ENCODE measurements around the gene LAPTM4A. TPM values are rescaled to one million over a fixed set of nuclear protein-coding genes. Genes with fewer than 3 reads are reported as not detected.
A peak's percentile ranks its signal among the peaks of the same experiment; 100 is the strongest.
"Not testable (repeated sequence)": the region's sequence is repeated elsewhere in the genome, so short reads cannot be mapped to it uniquely, and the experiment has no call there.

Gene LAPTM4A
- total RNA-seq, 1 donor from 2014 or later = 85.4 TPM

GRCh38 chr2:20074901-20075300 is 23.5 kb upstream of the LAPTM4A start:
- ATAC-seq = no peak

DNA sequence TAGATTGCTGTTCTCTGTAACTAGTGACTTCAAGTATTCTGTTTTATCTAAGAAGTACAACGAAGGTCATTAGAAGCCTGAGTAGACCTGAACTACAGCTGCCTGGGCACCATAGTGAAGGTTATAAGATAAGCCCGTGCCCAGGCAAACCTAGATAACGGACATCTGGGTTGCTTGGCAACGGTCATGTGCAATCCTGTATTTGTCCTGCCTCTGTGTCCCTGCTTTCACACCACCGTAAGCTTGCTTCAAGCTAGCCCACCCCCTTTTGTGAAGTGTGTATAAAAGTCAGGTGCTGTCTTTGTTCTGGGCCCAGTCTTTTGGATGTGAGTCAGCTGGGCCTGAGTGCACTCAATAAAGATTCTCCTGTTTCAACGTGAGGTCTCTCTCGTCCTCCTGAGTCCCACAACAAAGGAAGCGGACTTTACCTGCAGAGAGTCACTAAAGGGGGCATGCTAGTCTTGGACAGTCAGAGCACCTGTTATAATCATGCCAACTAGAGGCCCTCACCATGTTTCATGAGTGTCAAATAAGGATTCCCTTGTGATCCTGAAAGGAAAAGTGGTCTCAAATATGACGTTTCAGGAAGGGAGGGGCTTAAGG is 22.7 kb upstream of the LAPTM4A start:
- ATAC-seq = not testable (repeated sequence)

- ATAC-seq = no peak
Observed at GRCh38 chr2:20073460-20073859, 22.0 kb upstream of the LAPTM4A start.

DNA sequence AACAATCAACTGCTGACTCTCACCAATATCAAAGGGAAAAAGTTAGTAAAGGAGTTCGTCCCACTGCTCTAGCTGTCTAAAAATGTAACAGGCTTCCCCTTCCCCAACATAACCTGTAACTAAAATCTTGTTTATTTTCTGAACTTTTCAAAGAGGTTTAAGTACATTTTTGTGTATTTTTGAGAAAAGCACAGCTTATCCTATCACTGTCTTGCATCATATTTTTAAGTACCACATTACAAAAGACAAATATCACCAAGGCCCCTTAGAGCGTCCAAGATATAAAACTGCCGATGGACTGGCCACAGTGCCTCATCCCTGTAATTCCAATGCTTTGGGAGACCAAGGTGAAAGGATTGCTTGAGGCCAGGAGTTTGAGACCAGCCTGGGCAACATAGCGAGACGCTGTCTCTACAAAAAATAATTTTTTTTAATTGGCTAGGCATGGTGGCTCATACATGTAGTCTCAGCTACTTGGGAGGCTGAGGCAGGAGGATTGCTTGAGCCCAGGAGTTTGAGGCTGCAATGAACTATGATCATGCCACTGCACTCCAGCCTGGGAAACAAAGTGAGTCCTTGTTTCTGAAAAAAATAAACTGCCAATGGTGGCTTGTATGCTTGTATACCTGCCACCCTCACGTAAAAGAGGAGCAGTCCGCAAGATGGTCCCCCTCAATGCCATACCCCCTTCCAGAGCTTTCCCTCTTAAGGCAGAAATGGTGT is 21.2 kb upstream of the LAPTM4A start:
- ATAC-seq = no peak

DNA sequence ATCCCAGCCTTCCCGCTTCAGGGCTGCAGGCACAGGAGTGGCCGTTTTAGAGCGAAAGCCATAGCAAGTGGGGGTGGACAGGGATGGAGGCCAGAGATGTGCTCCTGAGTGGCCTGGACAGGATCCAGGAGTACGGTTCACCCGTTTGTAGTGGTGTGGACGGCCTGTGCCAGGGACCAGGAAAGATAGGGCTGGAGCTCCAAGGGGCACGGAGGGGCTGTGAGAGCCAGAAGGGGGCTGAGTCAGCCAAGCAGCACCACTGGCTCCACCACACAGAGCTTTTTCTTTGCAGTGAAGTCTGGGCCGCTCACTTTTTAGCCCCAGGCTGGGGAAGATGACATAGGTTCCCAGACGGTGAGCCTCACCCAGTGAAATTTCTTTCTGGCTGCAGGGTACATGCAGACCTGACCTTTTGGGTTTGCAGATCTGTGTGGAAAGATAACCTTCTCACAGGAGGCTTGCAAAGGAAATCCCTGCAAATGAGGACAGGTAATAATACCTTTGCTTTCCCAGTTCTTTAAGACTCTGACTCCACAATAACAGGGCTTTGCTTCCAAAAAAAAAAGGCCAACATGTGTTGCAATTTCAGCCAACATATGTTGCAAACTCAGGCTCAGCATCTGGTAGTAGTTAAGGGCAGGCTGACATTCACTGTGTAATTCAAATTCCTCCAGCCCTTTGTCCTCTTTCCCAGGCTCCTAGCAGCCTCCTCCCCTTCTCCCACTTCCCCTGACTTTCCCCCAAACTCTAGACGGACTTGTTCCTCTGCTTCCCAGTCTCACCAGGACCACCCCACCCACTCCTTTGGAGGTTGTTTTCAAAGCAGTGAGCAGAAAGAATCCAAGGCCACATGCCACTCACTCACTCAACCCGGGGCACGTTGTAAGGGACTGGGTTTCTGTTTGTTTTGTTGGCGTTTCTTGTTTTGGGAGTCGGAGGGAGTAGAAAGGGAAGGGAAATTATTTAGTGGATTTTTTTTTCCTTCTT is 20.3 kb upstream of the LAPTM4A start:
- peak; percentile 48 for ATAC-seq

- ATAC-seq = no peak
Observed at GRCh38 chr2:20069756-20070155, 18.3 kb upstream of the LAPTM4A start.

GRCh38 chr2:20067992-20068584 is 16.7 kb upstream of the LAPTM4A start:
- peak; percentile 73 for ATAC-seq

DNA sequence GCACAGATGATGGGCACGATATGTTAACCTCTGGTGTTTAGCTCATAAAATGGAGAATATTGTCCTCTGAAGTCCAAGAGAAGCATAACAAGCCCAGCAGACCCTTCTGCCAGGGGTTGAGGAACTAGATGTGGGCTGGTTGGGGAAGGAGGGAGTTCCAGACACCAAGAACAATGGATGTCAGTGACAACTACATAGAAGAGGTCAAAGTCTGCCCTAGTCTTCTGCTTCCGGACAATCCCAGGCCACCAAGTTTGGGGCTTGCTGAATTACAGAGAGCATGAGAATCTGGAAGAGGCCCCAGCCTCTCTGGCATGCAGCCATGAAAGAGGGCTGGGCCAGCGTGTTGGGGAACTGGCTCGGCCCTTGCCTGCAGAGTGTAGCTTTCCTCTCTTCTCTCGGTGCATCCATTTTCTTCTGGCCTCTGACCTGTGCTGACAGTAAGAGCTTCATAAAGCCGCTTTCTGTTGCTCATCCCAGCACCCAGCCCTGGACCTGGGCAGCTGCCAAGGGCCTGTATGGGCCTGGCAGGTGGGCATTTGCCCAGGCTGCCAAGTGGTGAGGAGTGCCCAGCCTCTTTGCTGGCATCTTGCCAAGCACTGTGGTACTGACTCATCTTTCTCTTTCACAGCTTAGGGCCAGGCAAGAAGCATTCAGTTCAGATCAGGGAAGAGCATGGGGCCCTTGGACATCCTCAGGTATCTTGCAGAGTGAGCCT is 14.6 kb upstream of the LAPTM4A start:
- peak; percentile 80 for ATAC-seq

DNA sequence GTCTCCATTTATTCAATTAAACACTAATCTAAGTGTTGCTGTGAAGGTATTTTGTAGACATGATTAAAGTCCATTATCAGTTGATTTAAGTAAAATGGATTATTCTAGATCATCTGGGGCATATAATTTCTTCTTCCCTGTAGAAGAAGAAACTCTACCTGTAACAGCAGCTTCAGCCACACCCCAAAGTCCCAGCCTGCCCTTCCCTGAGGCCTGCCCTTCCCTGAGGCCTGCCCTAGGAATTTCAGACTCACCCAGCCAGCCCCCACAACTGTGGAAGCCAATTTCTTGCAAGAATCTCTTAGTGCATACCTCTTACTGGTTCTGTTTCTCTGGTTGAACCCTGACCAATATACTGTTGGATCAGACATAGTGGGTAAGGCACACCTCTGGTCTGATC is 13.4 kb upstream of the LAPTM4A start:
- peak; percentile 43 for ATAC-seq

GRCh38 chr2:20064421-20064820 is 13.0 kb upstream of the LAPTM4A start:
- peak; percentile 56 for ATAC-seq

DNA sequence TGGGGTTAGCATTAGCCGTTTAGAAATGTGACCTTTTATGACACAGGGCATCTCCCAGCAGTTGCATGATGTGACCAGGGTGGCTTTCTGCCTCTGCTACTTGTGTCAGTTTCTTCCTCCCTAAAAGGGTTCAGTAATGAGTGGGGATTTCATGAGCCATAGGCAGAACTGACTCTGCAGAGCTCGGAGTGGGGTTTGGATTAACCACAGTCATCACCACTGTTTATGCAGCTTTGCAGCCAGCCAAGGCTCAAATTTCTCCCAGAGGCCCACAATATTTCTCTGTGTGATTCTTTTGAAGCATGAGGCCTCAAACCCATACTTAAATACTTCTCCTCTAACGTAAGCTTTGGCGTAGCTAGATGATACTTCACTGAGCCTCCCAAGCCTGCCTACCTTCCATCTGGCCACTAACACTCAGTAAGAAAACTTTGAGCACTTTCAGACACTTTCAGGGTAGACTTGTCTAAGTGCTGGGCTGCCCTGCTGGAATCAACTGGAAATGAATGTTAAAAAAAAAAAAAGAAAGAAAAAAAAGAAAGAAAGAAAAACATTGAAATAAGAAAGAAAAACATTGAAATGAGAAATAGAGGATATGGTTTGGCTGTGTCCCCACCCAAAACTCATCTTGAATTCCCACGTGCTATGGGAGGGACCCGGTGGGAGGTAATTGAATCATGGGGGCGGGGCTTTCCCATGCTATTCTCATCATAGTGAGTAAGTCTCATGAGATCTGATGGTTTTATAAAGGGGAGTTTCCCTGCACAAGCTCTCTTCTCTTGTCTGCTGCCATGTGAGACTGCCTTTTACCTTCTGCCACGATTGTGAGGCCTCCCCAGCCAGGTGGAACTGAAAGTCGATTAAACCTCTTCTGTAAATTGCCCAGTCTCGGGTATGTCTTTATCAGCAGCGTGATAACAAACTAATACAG is 11.5 kb upstream of the LAPTM4A start:
- no peak for ATAC-seq

DNA sequence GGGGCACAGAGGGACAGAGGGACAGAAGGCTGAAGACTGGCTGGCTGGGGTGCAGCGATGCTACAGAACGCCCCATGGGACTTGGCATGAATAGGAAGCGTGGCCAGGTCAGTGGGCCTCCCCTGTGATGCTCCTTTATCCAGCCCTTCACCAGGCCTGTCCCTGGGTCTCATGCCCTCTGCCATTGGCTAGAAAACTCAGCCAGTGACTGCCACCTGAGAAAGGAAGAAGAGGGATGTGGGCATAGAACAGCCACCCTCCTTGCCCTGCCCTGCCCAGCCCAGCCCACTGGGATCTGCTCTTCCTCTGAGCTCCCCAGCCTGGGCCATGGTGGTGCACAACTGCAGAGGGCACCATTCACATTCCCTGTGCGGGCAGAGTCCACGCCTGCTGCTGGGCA is 10.5 kb upstream of the LAPTM4A start:
- no peak for ATAC-seq

GRCh38 chr2:20061476-20061875 is 10.0 kb upstream of the LAPTM4A start:
- no peak for ATAC-seq

GRCh38 chr2:20060106-20060505 is 8.7 kb upstream of the LAPTM4A start:
- no peak for ATAC-seq

- ATAC-seq = no peak
Observed at GRCh38 chr2:20057268-20057667, 5.8 kb upstream of the LAPTM4A start.

- ATAC-seq = no peak
Observed at GRCh38 chr2:20054931-20055330, 3.5 kb upstream of the LAPTM4A start.

- ATAC-seq = no peak
Observed at GRCh38 chr2:20054119-20054518, 2.7 kb upstream of the LAPTM4A start.

GRCh38 chr2:20052861-20053281 is 1.4 kb upstream of the LAPTM4A start:
- peak; percentile 62 for ATAC-seq

DNA sequence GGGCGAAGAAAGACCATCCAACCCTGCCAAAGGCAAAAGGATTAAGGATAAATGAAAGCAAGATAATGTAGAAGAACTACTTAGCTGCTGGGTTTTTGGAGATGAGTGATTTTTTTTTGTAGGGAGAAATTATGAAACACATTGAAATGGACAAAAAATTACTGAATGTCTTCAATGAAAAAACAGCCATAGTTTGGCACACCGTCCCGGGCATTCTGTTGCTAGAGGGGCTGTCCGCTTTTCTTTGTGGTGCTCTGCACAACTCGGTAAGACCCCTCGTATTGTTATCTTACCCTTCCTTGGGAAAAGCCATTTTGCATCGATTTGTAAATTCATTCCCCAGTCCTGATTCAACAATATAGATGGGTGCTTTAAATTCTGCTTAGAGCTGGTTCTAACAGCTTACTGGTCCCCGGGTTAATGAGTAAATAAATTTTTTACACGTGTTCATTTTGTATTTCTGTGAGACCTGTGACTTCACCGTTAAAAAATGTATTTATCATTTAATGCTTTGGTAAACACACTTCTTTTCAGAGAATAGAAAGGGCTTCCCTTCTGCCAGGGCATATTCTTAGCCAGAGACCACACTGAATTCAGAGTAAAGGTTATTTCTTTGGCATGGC is 912 bp upstream of the LAPTM4A start:
- no peak for ATAC-seq

All from esophagus mucosa (tissue), 1 donor.